Stimulated activated naive B cell treated with anti-CD40 and anti-IgM and Interleukin-4, amounts not matched to agents 10 μg/mL and 1 μg/mL and 100 μg/mL, for 72 hours (primary cell): ENCODE results near the gene CORO7.
A peak's percentile ranks its signal among the peaks of the same experiment; 100 is the strongest.
"Not testable (repeated sequence)": the region's sequence is repeated elsewhere in the genome, so short reads cannot be mapped to it uniquely, and the experiment has no call there.

ENCODE experiments used
- ATAC-seq, 2 donors: fragments of 150-1000 bp; cut with Tn5 transposase; replicated peaks; 2 replicates each; pipeline ENCODE4 v1.10.0; 2021; ENCODE audit warnings: moderate library complexity in 1 of 2
- DNase-seq: peaks from one replicate; pipeline ENCODE4 v3.0.0; 2021
- H3K27ac Mint-ChIP-seq: one replicate; pipeline ENCODE4 v1.8.0; 2022; ENCODE audit warnings: mild to moderate bottlenecking, mixed read lengths
- H3K27me3 Mint-ChIP-seq, 2 donors: one replicate each; pipeline ENCODE4 v1.8.0; 2022; ENCODE audit warnings: mixed read lengths in 2 of 2
- H3K36me3 Mint-ChIP-seq, 2 donors: one replicate each; pipeline ENCODE4 v1.8.0; 2022; ENCODE audit warnings: mixed read lengths in 2 of 2, mild to moderate bottlenecking in 1 of 2
- H3K4me1 Mint-ChIP-seq, 2 donors: one replicate each; pipeline ENCODE4 v1.8.0; 2022; ENCODE audit warnings: mixed read lengths in 2 of 2, mild to moderate bottlenecking in 1 of 2
- H3K4me3 Mint-ChIP-seq, 2 donors: one replicate each; pipeline ENCODE4 v1.8.0; 2022; ENCODE audit warnings: mild to moderate bottlenecking in 2 of 2, mixed read lengths in 2 of 2, moderate library complexity in 1 of 2
- H3K9me3 Mint-ChIP-seq, 2 donors: one replicate each; pipeline ENCODE4 v1.8.0; 2022; ENCODE audit warnings: mixed read lengths in 2 of 2, mild to moderate bottlenecking in 1 of 2

The CORO7 gene

GRCh38 chr16:4344300-4344982 lies 72.0 kb downstream of the CORO7 start:
- Mint-ChIP-seq H3K4me1 (peaks cover 16 to 17% of the 10 kb centered on the region in 2 donors), H3K36me3 (peaks cover 14 to 21% of the 10 kb centered on the region in 2 donors)
- not testable (repeated sequence) for DNase-seq, H3K9me3 Mint-ChIP-seq, H3K27me3 Mint-ChIP-seq, ATAC-seq, H3K4me3 Mint-ChIP-seq, H3K27ac Mint-ChIP-seq

GRCh38 chr16:4342866-4343744 lies 73.3 kb downstream of the CORO7 start:
- H3K36me3 Mint-ChIP-seq: peaks cover 13 to 20% of the 10 kb centered on the region in 2 donors
- H3K27ac Mint-ChIP-seq: no peak overlapping the region
- peaks cover 10 to 11% of the 10 kb centered on the region in 2 donors for H3K4me1 Mint-ChIP-seq
- H3K27me3 Mint-ChIP-seq: no peaks in the 10 kb centered on the region
- ATAC-seq (no peak), DNase-seq (no peak)
- H3K4me3 Mint-ChIP-seq: no peak overlapping the region
- no peaks in the 10 kb centered on the region for H3K9me3 Mint-ChIP-seq

GRCh38 chr16:4341250-4341649 lies 75.1 kb downstream of the CORO7 start:
- no peaks in the 10 kb centered on the region for H3K27me3 Mint-ChIP-seq
- H3K4me3 Mint-ChIP-seq: no peak overlapping the region
- no peak for DNase-seq
- peaks cover 13 to 17% of the 10 kb centered on the region in 2 donors for H3K36me3 Mint-ChIP-seq
- H3K4me1 Mint-ChIP-seq: peaks cover 0 to 5% of the 10 kb centered on the region in 2 donors
- no peak for ATAC-seq
- no peaks in the 10 kb centered on the region for H3K9me3 Mint-ChIP-seq
- H3K27ac Mint-ChIP-seq: no peak overlapping the region

GRCh38 chr16:4340443-4340842 lies 76.0 kb downstream of the CORO7 start:
- no peak overlapping the region for H3K4me3 Mint-ChIP-seq
- no peak overlapping the region for H3K27ac Mint-ChIP-seq
- ATAC-seq (no peak), DNase-seq (no peak)
- peaks cover 0 to 5% of the 10 kb centered on the region in 2 donors for H3K4me1 Mint-ChIP-seq
- H3K27me3 Mint-ChIP-seq: no peaks in the 10 kb centered on the region
- no peaks in the 10 kb centered on the region for H3K9me3 Mint-ChIP-seq
- peaks cover 13 to 17% of the 10 kb centered on the region in 2 donors for H3K36me3 Mint-ChIP-seq

GRCh38 chr16:4339909-4340308 lies 76.5 kb downstream of the CORO7 start:
- H3K27me3 Mint-ChIP-seq: no peaks in the 10 kb centered on the region
- peaks cover 0 to 5% of the 10 kb centered on the region in 2 donors for H3K4me1 Mint-ChIP-seq
- H3K36me3 Mint-ChIP-seq: peaks cover 12 to 16% of the 10 kb centered on the region in 2 donors
- no peak overlapping the region for H3K4me3 Mint-ChIP-seq
- ATAC-seq (no peak), DNase-seq (no peak)
- no peak overlapping the region for H3K27ac Mint-ChIP-seq
- no peaks in the 10 kb centered on the region for H3K9me3 Mint-ChIP-seq

- peaks cover 0 to 3% of the 10 kb centered on the region in 2 donors for H3K4me1 Mint-ChIP-seq
- no peaks in the 10 kb centered on the region for H3K27me3 Mint-ChIP-seq
- H3K36me3 Mint-ChIP-seq: peaks cover 10 to 13% of the 10 kb centered on the region in 2 donors
- ATAC-seq (no peak), DNase-seq (no peak)
- no peaks in the 10 kb centered on the region for H3K9me3 Mint-ChIP-seq
- no peak overlapping the region for H3K4me3 Mint-ChIP-seq
- H3K27ac Mint-ChIP-seq: no peak overlapping the region
Measured at GRCh38 chr16:4339455-4339854, 76.9 kb downstream of the CORO7 start.

GRCh38 chr16:4338712-4339299 lies 77.6 kb downstream of the CORO7 start:
- no peak for DNase-seq
- no peak overlapping the region for H3K4me3 Mint-ChIP-seq
- no peaks in the 10 kb centered on the region for H3K27me3 Mint-ChIP-seq
- peaks cover 0 to under 1% of the 10 kb centered on the region in 2 donors for H3K4me1 Mint-ChIP-seq
- peaks cover 8 to 10% of the 10 kb centered on the region in 2 donors for H3K36me3 Mint-ChIP-seq
- peak overlapping the region; percentile 69 for H3K27ac Mint-ChIP-seq
- H3K9me3 Mint-ChIP-seq: no peaks in the 10 kb centered on the region
- no peak for ATAC-seq

- no peaks in the 10 kb centered on the region for H3K4me1 Mint-ChIP-seq
- no peak overlapping the region for H3K27ac Mint-ChIP-seq
- H3K27me3 Mint-ChIP-seq: no peaks in the 10 kb centered on the region
- ATAC-seq (no peak), DNase-seq (no peak)
- peaks cover 7 to 8% of the 10 kb centered on the region in 2 donors for H3K36me3 Mint-ChIP-seq
- H3K9me3 Mint-ChIP-seq: no peaks in the 10 kb centered on the region
- no peak overlapping the region for H3K4me3 Mint-ChIP-seq
Measured at GRCh38 chr16:4338125-4338582, 78.2 kb downstream of the CORO7 start.

GRCh38 chr16:4337540-4338088 lies 78.8 kb downstream of the CORO7 start:
- peaks cover 7 to 8% of the 10 kb centered on the region in 2 donors for H3K36me3 Mint-ChIP-seq
- no peak for DNase-seq
- no peaks in the 10 kb centered on the region for H3K4me1 Mint-ChIP-seq
- H3K4me3 Mint-ChIP-seq: no peak overlapping the region
- H3K27me3 Mint-ChIP-seq: no peaks in the 10 kb centered on the region
- no peaks in the 10 kb centered on the region for H3K9me3 Mint-ChIP-seq
- H3K27ac Mint-ChIP-seq: no peak overlapping the region
- ATAC-seq: no peak

- H3K9me3 Mint-ChIP-seq: no peaks in the 10 kb centered on the region
- H3K4me1 Mint-ChIP-seq: no peaks in the 10 kb centered on the region
- ATAC-seq: no peak
- H3K27me3 Mint-ChIP-seq: no peaks in the 10 kb centered on the region
- peaks cover 7 to 8% of the 10 kb centered on the region in 2 donors for H3K36me3 Mint-ChIP-seq
- H3K27ac Mint-ChIP-seq: no peak overlapping the region
- no peak for DNase-seq
- H3K4me3 Mint-ChIP-seq: no peak overlapping the region
Measured at GRCh38 chr16:4336701-4337539, 79.5 kb downstream of the CORO7 start.

- Mint-ChIP-seq H3K9me3 (no peaks in the 10 kb centered on the region), H3K27me3 (no peaks in the 10 kb centered on the region), H3K36me3 (peaks cover 4 to 7% of the 10 kb centered on the region in 2 donors), H3K27ac (no peak overlapping the region), H3K4me3 (no peak overlapping the region), H3K4me1 (no peaks in the 10 kb centered on the region)
- no peak for DNase-seq
- ATAC-seq: no peak
Measured at GRCh38 chr16:4334724-4335495, 81.5 kb downstream of the CORO7 start.

- H3K4me1 Mint-ChIP-seq, H3K4me3 Mint-ChIP-seq, H3K27ac Mint-ChIP-seq, H3K36me3 Mint-ChIP-seq, ATAC-seq, H3K9me3 Mint-ChIP-seq, DNase-seq, H3K27me3 Mint-ChIP-seq: not testable (repeated sequence)
Measured at GRCh38 chr16:4333714-4334113, 82.7 kb downstream of the CORO7 start.

- DNase-seq (no peak), ATAC-seq (no peak)
- Mint-ChIP-seq H3K4me1 (peaks cover 3 to 5% of the 10 kb centered on the region in 2 donors), H3K27ac (no peak overlapping the region), H3K4me3 (no peak overlapping the region), H3K27me3 (peaks cover 2 to 3% of the 10 kb centered on the region in 2 donors), H3K36me3 (peaks cover under 1 to 2% of the 10 kb centered on the region in 2 donors), H3K9me3 (no peaks in the 10 kb centered on the region)
Measured at GRCh38 chr16:4333308-4333638, 83.1 kb downstream of the CORO7 start.
